Neutrophil (primary cell): ENCODE data around the gene CDIP1.

Source experiments
- H3K27ac ChIP-seq: fragments of 200-600 bp; sonication (generic); 2 replicates; pipeline ENCODE4 v1.5.1; 2016; ENCODE audit warnings: mild to moderate bottlenecking, moderate library complexity
- H3K27me3 ChIP-seq: fragments of 200-600 bp; sonication (generic); 2 replicates; pipeline ENCODE4 v1.6.0; 2016; ENCODE audit warnings: mild to moderate bottlenecking
- H3K36me3 ChIP-seq: fragments of 200-600 bp; sonication (generic); 2 replicates; pipeline ENCODE4 v1.5.1; 2017
- H3K4me1 ChIP-seq, 2 experiments: fragments of 200-600 bp in 1 of 2; sonication (generic) in 1 of 2; 1 replicate in 1 of 2; 2 replicates in 1 of 2; pipeline versions ENCODE4 v1.5.1 to v1.6.1; 2013 to 2016; ENCODE audit warnings: low read depth in 1 of 2, low read length in 1 of 2, mild to moderate bottlenecking in 1 of 2, moderate library complexity in 1 of 2; ENCODE audit not compliant: control insufficient read depth in 1 of 2, insufficient read depth in 1 of 2
- H3K4me3 ChIP-seq, 2 experiments: fragments of 200-600 bp in 1 of 2; sonication (generic) in 1 of 2; 1 replicate in 1 of 2; 2 replicates in 1 of 2; pipeline ENCODE4 v1.5.1; 2013 to 2016; ENCODE audit warnings: low read depth in 1 of 2, low read length in 1 of 2, mild to moderate bottlenecking in 1 of 2, moderate library complexity in 1 of 2
- H3K9me3 ChIP-seq: fragments of 200-600 bp; sonication (generic); 2 replicates; pipeline ENCODE4 v1.5.1; 2016
- CTCF ChIP-seq: fragments of 200-600 bp; sonication (generic); IDR thresholded peaks from 2 replicates; pipeline ENCODE4 v1.5.1; 2016; ENCODE audit warnings: antibody characterized with exemption

CDIP1 gene

GRCh38 chr16:4508806-4509205 is 29.8 kb downstream of the CDIP1 start:
- no peak for TF ChIP-seq CTCF
- Histone ChIP-seq H3K27ac (no peak overlapping the region), H3K9me3 (no peaks in the 10 kb centered on the region), H3K36me3 (peaks cover 71% of the 10 kb centered on the region), H3K4me3 (no peak overlapping the region), H3K4me1 (peaks cover 37 to 39% of the 10 kb centered on the region in 2 experiments), H3K27me3 (no peaks in the 10 kb centered on the region)

- H3K27ac ChIP-seq: no peak overlapping the region
- H3K4me3 ChIP-seq: no peak overlapping the region
- no peaks in the 10 kb centered on the region for H3K9me3 ChIP-seq
- peaks cover 61% of the 10 kb centered on the region for H3K36me3 ChIP-seq
- no peak for TF ChIP-seq CTCF
- H3K27me3 ChIP-seq: no peaks in the 10 kb centered on the region
- peaks cover 40 to 48% of the 10 kb centered on the region in 2 experiments for H3K4me1 ChIP-seq
Measured at GRCh38 chr16:4507588-4508345, 30.8 kb downstream of the CDIP1 start.

GRCh38 chr16:4506450-4506849 is 32.1 kb downstream of the CDIP1 start:
- Histone ChIP-seq H3K4me3 (peak overlapping the region; percentile 21 to 54), H3K36me3 (peaks cover 47% of the 10 kb centered on the region), H3K9me3 (no peaks in the 10 kb centered on the region), H3K4me1 (peaks cover 39 to 47% of the 10 kb centered on the region in 2 experiments), H3K27ac (peak overlapping the region; percentile 98), H3K27me3 (no peaks in the 10 kb centered on the region)
- TF ChIP-seq CTCF: peak; percentile 86

GRCh38 chr16:4505356-4506147 is 33.0 kb downstream of the CDIP1 start:
- H3K27me3 ChIP-seq: no peaks in the 10 kb centered on the region
- peaks cover 32 to 38% of the 10 kb centered on the region in 2 experiments for H3K4me1 ChIP-seq

GRCh38 chr16:4501071-4501478 is 37.5 kb downstream of the CDIP1 start:
- Histone ChIP-seq H3K27ac (no peak overlapping the region), H3K27me3 (no peaks in the 10 kb centered on the region), H3K36me3 (peaks cover 12% of the 10 kb centered on the region), H3K4me3 (no peak overlapping the region), H3K9me3 (no peaks in the 10 kb centered on the region), H3K4me1 (peaks cover 25 to 31% of the 10 kb centered on the region in 2 experiments)
- no peak for TF ChIP-seq CTCF

More at GRCh38 chr16:4505356-4506147, 33.0 kb downstream of the CDIP1 start:
- Histone ChIP-seq H3K9me3 (no peaks in the 10 kb centered on the region), H3K27ac (peak overlapping the region; percentile 98), H3K36me3 (peaks cover 38% of the 10 kb centered on the region), H3K4me3 (peak overlapping the region; percentile 21 to 54)
- TF ChIP-seq CTCF: peak; percentile 34
